ENCODE results near the gene SLC2A2. TPM values are rescaled to one million over a fixed set of nuclear protein-coding genes. Genes with fewer than 3 reads are reported as not detected.

The SLC2A2 gene
- total RNA-seq, 5 donors from 2014 or later (not counting 1 experiment from before 2014, with no cell fraction given): 0.16 to 0.29 TPM; not detected in 3

DNA sequence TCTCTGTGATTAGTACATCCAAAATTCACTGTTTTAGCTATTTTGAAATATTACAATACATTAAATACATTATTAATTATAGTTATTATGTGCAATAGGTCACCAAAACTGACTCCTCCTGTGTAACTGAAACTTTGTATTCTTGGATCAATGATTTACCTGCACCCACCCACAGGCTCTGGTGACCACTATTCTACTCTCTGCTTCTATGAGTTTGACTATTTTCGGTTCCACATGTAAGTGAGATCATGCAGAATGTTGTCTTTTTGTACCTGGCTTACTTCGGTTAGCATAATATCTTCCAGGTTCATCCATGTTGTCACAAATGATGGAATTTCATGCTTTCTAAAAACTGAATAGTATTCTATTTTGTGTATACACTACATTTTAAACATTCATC is 43.8 kb downstream of the SLC2A2 start:
- ATAC-seq (replicated peaks in 1 of 4): no peak
- Histone ChIP-seq H3K36me3 (ENCODE audit: control insufficient read depth in 2 of 2, extremely low read depth in 1 of 2, insufficient read depth in 1 of 2, low read length in 1 of 2) (no peaks in the 10 kb centered on the region), H3K27ac (ENCODE audit: low read length) (no peak overlapping the region), H3K27me3 (replicated peaks in 1 of 2; ENCODE audit: control insufficient read depth in 2 of 2, extremely low read depth in 1 of 2, insufficient read depth in 2 of 2, low read length in 1 of 2) (no peaks in the 10 kb centered on the region), H3K4me1 (ENCODE audit: control insufficient read depth in 1 of 2, extremely low read depth in 1 of 2, insufficient read depth in 2 of 2, low read length in 2 of 2) (no peaks in the 10 kb centered on the region), H3K9me3 (no peaks in the 10 kb centered on the region), H3K4me3 (ENCODE audit: control insufficient read depth in 1 of 2, extremely low read depth in 1 of 2, low read length in 1 of 2) (no peak overlapping the region)
- no peaks in the 10 kb centered on the region for H3K9me3 Mint-ChIP-seq
- no peak for DNase-seq
- peaks cover 16 to 18% of the 10 kb centered on the region in 2 donors for H3K27me3 Mint-ChIP-seq
- no peak overlapping the region for H3K4me3 Mint-ChIP-seq
- no peak overlapping the region for H3K27ac Mint-ChIP-seq
- ChIA-PET POLR2A (no interaction called here), CTCF (no interaction called here)
- no peaks in the 10 kb centered on the region for H3K4me1 Mint-ChIP-seq
- no peaks in the 10 kb centered on the region for H3K36me3 Mint-ChIP-seq
- 80% methylated on average over 1 of the region's 2 CpGs for WGBS (ENCODE audit: insufficient coverage)

DNA sequence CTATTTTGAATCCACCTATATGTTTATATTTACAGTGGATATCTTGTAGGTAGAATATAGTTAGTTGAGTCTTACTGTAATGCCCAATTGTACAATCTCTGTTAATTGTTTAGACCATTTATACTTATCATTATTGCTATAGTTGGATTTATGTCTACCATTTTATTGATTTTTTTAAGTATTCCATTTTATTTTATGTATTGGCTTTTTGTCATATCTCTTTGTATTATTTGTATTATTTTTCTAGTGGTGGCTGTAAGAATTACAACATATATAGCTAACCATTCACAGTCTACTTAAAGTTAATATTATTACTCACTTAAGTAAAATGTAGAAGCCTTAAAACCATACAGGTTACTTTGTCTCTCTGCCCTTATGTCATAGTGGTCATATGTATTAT is 46.1 kb downstream of the SLC2A2 start:
- no peaks in the 10 kb centered on the region for H3K9me3 ChIP-seq
- Mint-ChIP-seq H3K9me3 (no peaks in the 10 kb centered on the region), H3K27me3 (peaks cover 13 to 16% of the 10 kb centered on the region in 2 donors), H3K36me3 (no peaks in the 10 kb centered on the region), H3K4me3 (no peak overlapping the region), H3K4me1 (no peaks in the 10 kb centered on the region), H3K27ac (no peak overlapping the region)
- H3K4me1 ChIP-seq (ENCODE audit: control insufficient read depth in 1 of 2, extremely low read depth in 1 of 2, insufficient read depth in 2 of 2, low read length in 2 of 2): no peaks in the 10 kb centered on the region
- H3K36me3 ChIP-seq (ENCODE audit: control insufficient read depth in 2 of 2, extremely low read depth in 1 of 2, insufficient read depth in 1 of 2, low read length in 1 of 2): no peaks in the 10 kb centered on the region
- POLR2A ChIA-PET: no interaction called here
- CTCF ChIA-PET: interaction anchor here in 1 of 2 donors (1.0 kb wide), 1 partner anchor 16 kb away, joined by 3 read pairs; no protein-coding TSS in a partner anchor
- ATAC-seq (replicated peaks in 1 of 4): no peak
- H3K4me3 ChIP-seq (ENCODE audit: control insufficient read depth in 1 of 2, extremely low read depth in 1 of 2, low read length in 1 of 2): no peak overlapping the region
- no peak for DNase-seq
- H3K27me3 ChIP-seq (replicated peaks in 1 of 2; ENCODE audit: control insufficient read depth in 2 of 2, extremely low read depth in 1 of 2, insufficient read depth in 2 of 2, low read length in 1 of 2): no peaks in the 10 kb centered on the region
- no peak overlapping the region for H3K27ac ChIP-seq (ENCODE audit: low read length)

DNA sequence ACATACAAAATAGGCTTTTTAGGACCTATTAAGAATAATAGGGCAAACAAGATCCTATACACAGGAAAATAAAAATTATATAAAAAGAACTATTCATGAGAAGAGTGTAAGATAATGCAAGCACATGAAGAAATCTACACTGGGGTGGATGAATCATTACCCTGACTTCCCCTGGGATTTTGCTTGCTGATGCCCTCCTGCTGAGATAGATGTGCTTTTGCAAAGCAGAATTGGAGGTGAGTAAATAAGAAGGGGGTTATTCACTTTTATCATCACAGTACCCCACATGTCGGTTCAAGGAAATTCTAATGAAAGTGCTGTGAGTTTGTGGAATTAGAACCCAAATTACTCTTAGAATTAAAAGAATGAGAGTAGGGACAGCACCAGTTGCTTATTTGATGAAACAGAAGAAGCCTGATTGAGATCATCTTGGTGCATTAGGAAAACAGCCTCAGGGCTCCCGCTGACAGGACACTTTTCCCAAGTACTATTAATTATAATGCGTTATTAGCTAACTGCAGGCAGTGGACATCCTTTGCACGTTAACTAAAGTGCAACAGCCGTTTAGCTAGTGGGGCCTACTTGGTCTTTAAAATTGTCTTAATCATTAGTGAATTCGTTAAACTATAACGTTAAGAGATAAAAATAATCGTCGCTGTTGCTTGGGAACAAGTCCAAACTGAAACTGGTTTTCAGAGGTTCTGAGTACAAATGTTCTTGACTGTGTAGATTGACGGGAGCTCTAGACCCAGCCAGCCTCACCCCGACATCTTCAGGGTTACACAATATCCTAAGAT is 48.4 kb downstream of the SLC2A2 start:
- no peak overlapping the region for H3K4me3 ChIP-seq (ENCODE audit: control insufficient read depth in 1 of 2, extremely low read depth in 1 of 2, low read length in 1 of 2)
- 79% methylated on average over 3 of the region's 11 CpGs for WGBS (ENCODE audit: insufficient coverage)
- no peaks in the 10 kb centered on the region for H3K4me1 ChIP-seq (ENCODE audit: control insufficient read depth in 1 of 2, extremely low read depth in 1 of 2, insufficient read depth in 2 of 2, low read length in 2 of 2)
- H3K27ac ChIP-seq (ENCODE audit: low read length): no peak overlapping the region
- no peak overlapping the region for H3K27ac Mint-ChIP-seq
- peaks cover 19 to 24% of the 10 kb centered on the region in 2 donors for H3K27me3 Mint-ChIP-seq
- ChIA-PET POLR2A (no interaction called here), CTCF (no interaction called here)
- no peaks in the 10 kb centered on the region for H3K36me3 ChIP-seq (ENCODE audit: control insufficient read depth in 2 of 2, extremely low read depth in 1 of 2, insufficient read depth in 1 of 2, low read length in 1 of 2)
- H3K9me3 ChIP-seq: no peaks in the 10 kb centered on the region
- H3K4me1 Mint-ChIP-seq: no peaks in the 10 kb centered on the region
- H3K9me3 Mint-ChIP-seq: no peaks in the 10 kb centered on the region
- ATAC-seq (replicated peaks in 1 of 4): no peak
- DNase-seq: no peak
- H3K4me3 Mint-ChIP-seq: no peak overlapping the region
- no peaks in the 10 kb centered on the region for H3K36me3 Mint-ChIP-seq
- H3K27me3 ChIP-seq (replicated peaks in 1 of 2; ENCODE audit: control insufficient read depth in 2 of 2, extremely low read depth in 1 of 2, insufficient read depth in 2 of 2, low read length in 1 of 2): peaks cover 0 to 8% of the 10 kb centered on the region in 2 experiments

DNA sequence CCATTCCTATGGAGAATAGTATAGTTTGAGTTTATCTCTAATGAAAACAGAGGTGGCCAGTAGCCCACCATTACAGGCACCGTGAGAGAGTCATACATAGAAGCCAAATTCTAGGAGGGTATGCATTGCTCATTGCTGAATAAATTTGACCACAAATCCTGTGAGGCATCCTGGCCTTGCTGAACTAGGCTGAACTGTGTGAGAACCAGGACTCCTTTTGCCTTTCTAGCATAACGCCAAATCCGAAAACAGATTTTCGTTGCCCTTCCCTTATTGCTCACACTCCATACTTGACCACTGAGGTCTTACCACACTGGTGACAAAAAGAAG is 50.4 kb downstream of the SLC2A2 start:
- Mint-ChIP-seq H3K4me3 (no peak overlapping the region), H3K36me3 (no peaks in the 10 kb centered on the region), H3K27ac (no peak overlapping the region), H3K4me1 (no peaks in the 10 kb centered on the region), H3K9me3 (no peaks in the 10 kb centered on the region), H3K27me3 (peaks cover 22 to 30% of the 10 kb centered on the region in 2 donors)
- Histone ChIP-seq H3K36me3 (ENCODE audit: control insufficient read depth in 2 of 2, extremely low read depth in 1 of 2, insufficient read depth in 1 of 2, low read length in 1 of 2) (no peaks in the 10 kb centered on the region), H3K27me3 (replicated peaks in 1 of 2; ENCODE audit: control insufficient read depth in 2 of 2, extremely low read depth in 1 of 2, insufficient read depth in 2 of 2, low read length in 1 of 2) (peaks cover 0 to 8% of the 10 kb centered on the region in 2 experiments), H3K27ac (ENCODE audit: low read length) (no peak overlapping the region), H3K9me3 (no peaks in the 10 kb centered on the region), H3K4me3 (ENCODE audit: control insufficient read depth in 1 of 2, extremely low read depth in 1 of 2, low read length in 1 of 2) (no peak overlapping the region), H3K4me1 (ENCODE audit: control insufficient read depth in 1 of 2, extremely low read depth in 1 of 2, insufficient read depth in 2 of 2, low read length in 2 of 2) (no peaks in the 10 kb centered on the region)
- 86% methylated on average over 4 of the region's 4 CpGs for WGBS (ENCODE audit: insufficient coverage)
- ChIA-PET POLR2A (no interaction called here), CTCF (interaction anchor here in 1 of 2 donors (0.5 kb wide), 1 partner anchor 678 kb away, joined by 3 read pairs; no protein-coding TSS in a partner anchor)
- no peak for DNase-seq
- ATAC-seq (replicated peaks in 1 of 4): no peak

DNA sequence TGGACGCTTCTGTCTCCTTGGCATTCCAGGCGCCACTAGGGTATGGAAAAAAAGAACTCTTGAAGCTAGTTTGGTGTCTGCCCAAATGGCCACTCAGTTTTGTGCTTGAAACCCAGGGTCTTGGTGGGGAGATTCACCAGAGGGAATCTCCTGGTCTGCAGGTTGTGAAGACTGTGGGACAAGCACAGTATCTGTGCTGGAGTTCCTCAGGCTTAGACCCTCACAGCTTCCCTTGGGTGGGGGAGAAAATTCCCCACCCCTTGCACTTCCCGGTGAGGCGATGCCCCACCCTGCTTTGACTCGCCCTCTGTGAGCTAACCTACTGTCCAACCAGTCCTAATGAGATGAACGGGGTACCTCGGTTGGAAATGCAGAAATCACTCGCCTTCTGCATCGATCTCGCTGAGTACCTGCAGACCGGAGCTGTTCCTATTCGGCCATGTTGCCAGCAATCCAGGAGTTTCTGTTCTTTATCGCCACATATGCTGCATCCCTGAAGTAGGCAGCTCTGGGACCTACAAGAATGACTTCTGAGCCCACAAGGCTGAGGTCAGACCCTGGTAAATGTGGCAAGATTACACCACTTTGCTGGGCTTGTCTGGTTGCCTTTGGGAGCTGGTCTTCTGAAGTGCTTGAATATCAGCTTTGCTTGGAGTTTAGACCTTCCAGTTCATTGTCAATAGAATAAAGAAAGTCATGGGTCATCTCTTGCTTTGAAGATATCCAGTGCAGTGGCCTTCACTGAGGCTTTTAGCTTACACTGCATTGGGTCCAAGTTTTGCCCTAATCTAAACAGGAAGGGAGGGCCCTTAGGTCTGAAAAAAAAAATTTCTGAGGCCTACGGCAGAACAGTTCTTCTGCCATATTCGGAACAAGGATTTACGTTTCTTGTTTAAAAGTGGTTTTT is 51.0 kb downstream of the SLC2A2 start:
- Mint-ChIP-seq H3K9me3 (no peaks in the 10 kb centered on the region), H3K27ac (no peak overlapping the region), H3K36me3 (no peaks in the 10 kb centered on the region), H3K27me3 (peaks cover 19 to 30% of the 10 kb centered on the region in 2 donors), H3K4me1 (no peaks in the 10 kb centered on the region), H3K4me3 (no peak overlapping the region)
- Histone ChIP-seq H3K4me3 (ENCODE audit: control insufficient read depth in 1 of 2, extremely low read depth in 1 of 2, low read length in 1 of 2) (no peak overlapping the region), H3K27me3 (replicated peaks in 1 of 2; ENCODE audit: control insufficient read depth in 2 of 2, extremely low read depth in 1 of 2, insufficient read depth in 2 of 2, low read length in 1 of 2) (peaks cover 0 to 8% of the 10 kb centered on the region in 2 experiments), H3K4me1 (ENCODE audit: control insufficient read depth in 1 of 2, extremely low read depth in 1 of 2, insufficient read depth in 2 of 2, low read length in 2 of 2) (no peaks in the 10 kb centered on the region), H3K36me3 (ENCODE audit: control insufficient read depth in 2 of 2, extremely low read depth in 1 of 2, insufficient read depth in 1 of 2, low read length in 1 of 2) (no peaks in the 10 kb centered on the region), H3K27ac (ENCODE audit: low read length) (no peak overlapping the region), H3K9me3 (no peaks in the 10 kb centered on the region)
- CTCF ChIA-PET: interaction anchor here in 1 of 2 donors (0.5 kb wide), 1 partner anchor 678 kb away, joined by 3 read pairs; no protein-coding TSS in a partner anchor
- POLR2A ChIA-PET: no interaction called here
- 94% methylated on average over 12 of the region's 16 CpGs for WGBS (ENCODE audit: insufficient coverage)
- ATAC-seq (replicated peaks in 1 of 4) (no peak), DNase-seq (no peak)

DNA sequence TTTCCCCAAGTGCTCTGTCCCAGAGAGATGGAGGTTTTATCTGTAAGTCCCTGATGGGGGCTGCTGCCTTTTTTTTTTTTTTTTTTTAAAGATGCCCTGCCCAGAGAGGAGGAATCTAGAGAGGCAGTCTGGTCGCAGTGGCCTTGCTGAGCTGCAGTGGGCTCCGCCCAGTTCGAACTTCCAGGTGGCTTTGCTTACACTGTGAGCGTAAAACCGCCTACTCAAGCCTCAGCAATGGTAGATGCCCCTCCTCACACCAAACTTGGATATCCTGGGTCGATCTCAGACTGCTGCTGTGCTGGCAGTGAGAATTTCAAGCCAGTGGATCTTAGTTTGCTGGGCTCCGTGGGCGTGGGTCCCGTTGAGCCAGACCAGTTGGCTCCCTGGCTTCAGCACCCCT is 51.6 kb downstream of the SLC2A2 start:
- H3K36me3 ChIP-seq (ENCODE audit: control insufficient read depth in 2 of 2, extremely low read depth in 1 of 2, insufficient read depth in 1 of 2, low read length in 1 of 2): no peaks in the 10 kb centered on the region
- DNase-seq (no peak), ATAC-seq (replicated peaks in 1 of 4) (no peak)
- CTCF ChIA-PET: no interaction called here
- Mint-ChIP-seq H3K36me3 (no peaks in the 10 kb centered on the region), H3K27ac (no peak overlapping the region), H3K4me3 (no peak overlapping the region), H3K9me3 (peaks cover 0 to 6% (median 0%) of the 10 kb centered on the region in 3 donors), H3K4me1 (no peaks in the 10 kb centered on the region), H3K27me3 (peaks cover 19 to 30% of the 10 kb centered on the region in 2 donors)
- H3K27me3 ChIP-seq (replicated peaks in 1 of 2; ENCODE audit: control insufficient read depth in 2 of 2, extremely low read depth in 1 of 2, insufficient read depth in 2 of 2, low read length in 1 of 2): peaks cover 0 to 8% of the 10 kb centered on the region in 2 experiments
- WGBS (ENCODE audit: insufficient coverage): 89% methylated on average over 8 of the region's 9 CpGs
- H3K4me3 ChIP-seq (ENCODE audit: control insufficient read depth in 1 of 2, extremely low read depth in 1 of 2, low read length in 1 of 2): no peak overlapping the region
- H3K27ac ChIP-seq (ENCODE audit: low read length): no peak overlapping the region
- POLR2A ChIA-PET: no interaction called here
- no peaks in the 10 kb centered on the region for H3K4me1 ChIP-seq (ENCODE audit: control insufficient read depth in 1 of 2, extremely low read depth in 1 of 2, insufficient read depth in 2 of 2, low read length in 2 of 2)
- no peaks in the 10 kb centered on the region for H3K9me3 ChIP-seq
